Osteocyte (in vitro differentiated cells): Measurements from ENCODE around the gene KATNB1. TPM values are rescaled to one million over a fixed set of nuclear protein-coding genes. Genes with fewer than 3 reads are reported as not detected.

Experiments used
- DNase-seq: peaks from one replicate; pipeline ENCODE4 v3.0.0; 2021; ENCODE audit warnings: mixed read lengths; ENCODE audit not compliant: unreplicated experiment; ENCODE audit errors: extremely low spot score
- H3K27ac Mint-ChIP-seq: one replicate; pipeline ENCODE4 v1.8.0; 2021; ENCODE audit warnings: mild to moderate bottlenecking, mixed read lengths; ENCODE audit not compliant: unreplicated experiment
- H3K27me3 Mint-ChIP-seq: one replicate; pipeline ENCODE4 v1.8.0; 2021; ENCODE audit warnings: mixed read lengths; ENCODE audit not compliant: unreplicated experiment
- H3K36me3 Mint-ChIP-seq: one replicate; pipeline ENCODE4 v1.8.0; 2021; ENCODE audit warnings: mixed read lengths; ENCODE audit not compliant: unreplicated experiment
- H3K4me1 Mint-ChIP-seq: one replicate; pipeline ENCODE4 v1.8.0; 2021; ENCODE audit warnings: mixed read lengths; ENCODE audit not compliant: unreplicated experiment
- H3K4me3 Mint-ChIP-seq: one replicate; pipeline ENCODE4 v1.8.0; 2021; ENCODE audit warnings: mild to moderate bottlenecking, moderate library complexity, mixed read lengths; ENCODE audit not compliant: unreplicated experiment
- H3K9me3 Mint-ChIP-seq: one replicate; pipeline ENCODE4 v1.8.0; 2021; ENCODE audit warnings: mixed read lengths; ENCODE audit not compliant: unreplicated experiment
- total RNA-seq: library from RNA; stranded (reverse); gene quantifications from 2 replicates; pipeline ENCODE4 v1.2.1, GENCODE V29; 2021
- TF ChIP-seq, protein P1 (sequence below): fragments of 200-600 bp; sonication (generic); IDR thresholded peaks from 2 replicates; pipeline ENCODE4 v1.5.0; 2021; ENCODE audit warnings: antibody characterized with exemption, mild to moderate bottlenecking, moderate library complexity

The KATNB1 gene
- total RNA-seq, 1 donor from 2014 or later: 15.9 TPM

DNA sequence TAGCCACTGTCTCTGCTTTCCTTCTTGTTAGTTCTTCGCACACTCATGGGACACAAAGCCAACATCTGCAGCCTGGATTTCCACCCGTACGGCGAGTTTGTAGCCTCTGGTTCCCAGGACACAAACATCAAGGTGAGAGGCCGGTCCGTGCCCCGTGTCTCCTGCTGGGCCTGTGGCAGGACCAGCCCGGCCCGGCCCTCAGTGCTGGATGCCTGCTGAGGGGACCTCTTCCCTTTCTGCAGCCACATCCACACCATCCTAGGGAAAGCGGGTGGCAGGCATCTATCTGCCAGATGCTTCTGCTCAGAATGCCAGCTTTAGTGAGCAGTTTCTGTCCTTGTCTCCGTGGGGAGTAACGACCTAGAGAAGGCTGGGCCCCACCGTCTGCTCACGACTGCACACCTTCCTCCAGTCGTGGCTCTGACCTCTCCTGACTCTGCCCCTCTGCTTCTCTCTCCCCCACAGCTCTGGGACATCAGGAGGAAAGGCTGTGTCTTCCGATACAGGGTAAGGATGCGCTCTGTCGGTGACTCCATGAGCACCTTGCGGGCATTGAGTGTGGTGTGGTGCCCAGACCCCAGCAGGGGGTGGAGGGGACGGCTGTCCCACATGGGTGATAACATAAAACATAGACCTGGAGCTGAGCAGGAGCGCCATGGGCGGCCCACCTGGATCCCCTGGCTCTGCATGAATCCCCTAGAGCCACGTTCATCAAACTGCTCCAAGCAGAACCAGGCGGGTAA is 15.4 kb downstream of the KATNB1 start:
- Mint-ChIP-seq H3K36me3 (peaks cover 5% of the 10 kb centered on the region), H3K27ac (no peak overlapping the region), H3K27me3 (no peaks in the 10 kb centered on the region), H3K9me3 (no peaks in the 10 kb centered on the region), H3K4me3 (no peak overlapping the region), H3K4me1 (peaks cover 6% of the 10 kb centered on the region)
- DNase-seq: no peak
- TF ChIP-seq, protein P1, sequence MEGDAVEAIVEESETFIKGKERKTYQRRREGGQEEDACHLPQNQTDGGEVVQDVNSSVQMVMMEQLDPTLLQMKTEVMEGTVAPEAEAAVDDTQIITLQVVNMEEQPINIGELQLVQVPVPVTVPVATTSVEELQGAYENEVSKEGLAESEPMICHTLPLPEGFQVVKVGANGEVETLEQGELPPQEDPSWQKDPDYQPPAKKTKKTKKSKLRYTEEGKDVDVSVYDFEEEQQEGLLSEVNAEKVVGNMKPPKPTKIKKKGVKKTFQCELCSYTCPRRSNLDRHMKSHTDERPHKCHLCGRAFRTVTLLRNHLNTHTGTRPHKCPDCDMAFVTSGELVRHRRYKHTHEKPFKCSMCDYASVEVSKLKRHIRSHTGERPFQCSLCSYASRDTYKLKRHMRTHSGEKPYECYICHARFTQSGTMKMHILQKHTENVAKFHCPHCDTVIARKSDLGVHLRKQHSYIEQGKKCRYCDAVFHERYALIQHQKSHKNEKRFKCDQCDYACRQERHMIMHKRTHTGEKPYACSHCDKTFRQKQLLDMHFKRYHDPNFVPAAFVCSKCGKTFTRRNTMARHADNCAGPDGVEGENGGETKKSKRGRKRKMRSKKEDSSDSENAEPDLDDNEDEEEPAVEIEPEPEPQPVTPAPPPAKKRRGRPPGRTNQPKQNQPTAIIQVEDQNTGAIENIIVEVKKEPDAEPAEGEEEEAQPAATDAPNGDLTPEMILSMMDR: no peak

DNA sequence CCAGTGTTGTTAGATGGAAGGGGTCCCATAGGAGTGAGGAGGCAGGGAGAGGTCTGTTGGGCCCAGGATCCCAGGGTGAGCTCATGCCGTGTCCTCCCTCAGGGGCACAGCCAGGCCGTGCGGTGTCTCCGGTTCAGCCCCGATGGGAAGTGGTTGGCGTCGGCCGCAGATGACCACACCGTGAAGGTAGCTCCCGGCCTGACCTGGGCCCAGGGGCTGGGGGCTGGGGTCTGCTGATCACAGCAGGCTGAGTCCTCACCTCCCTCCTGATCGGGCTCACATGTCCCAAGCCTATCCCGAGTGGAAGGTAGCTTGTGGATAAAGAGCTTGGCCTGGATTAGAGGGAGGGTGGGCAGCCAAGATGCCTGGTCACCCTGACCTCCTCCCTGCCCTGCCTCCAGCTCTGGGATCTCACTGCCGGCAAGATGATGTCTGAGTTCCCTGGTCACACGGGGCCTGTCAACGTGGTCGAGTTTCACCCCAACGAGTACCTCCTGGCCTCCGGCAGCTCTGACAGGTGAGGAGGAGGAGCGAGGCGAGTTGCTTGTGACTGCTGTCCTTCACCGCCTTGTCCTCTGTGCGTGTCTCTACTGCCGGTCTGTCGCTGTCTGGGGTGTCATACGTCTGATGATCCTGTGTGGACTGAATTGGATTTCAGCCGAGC is 16.1 kb downstream of the KATNB1 start:
- Mint-ChIP-seq H3K4me3 (no peak overlapping the region), H3K27ac (no peak overlapping the region), H3K36me3 (peaks cover 7% of the 10 kb centered on the region), H3K4me1 (peaks cover 9% of the 10 kb centered on the region), H3K27me3 (no peaks in the 10 kb centered on the region), H3K9me3 (no peaks in the 10 kb centered on the region)
- no peak for DNase-seq
- TF ChIP-seq, protein P1: no peak

DNA sequence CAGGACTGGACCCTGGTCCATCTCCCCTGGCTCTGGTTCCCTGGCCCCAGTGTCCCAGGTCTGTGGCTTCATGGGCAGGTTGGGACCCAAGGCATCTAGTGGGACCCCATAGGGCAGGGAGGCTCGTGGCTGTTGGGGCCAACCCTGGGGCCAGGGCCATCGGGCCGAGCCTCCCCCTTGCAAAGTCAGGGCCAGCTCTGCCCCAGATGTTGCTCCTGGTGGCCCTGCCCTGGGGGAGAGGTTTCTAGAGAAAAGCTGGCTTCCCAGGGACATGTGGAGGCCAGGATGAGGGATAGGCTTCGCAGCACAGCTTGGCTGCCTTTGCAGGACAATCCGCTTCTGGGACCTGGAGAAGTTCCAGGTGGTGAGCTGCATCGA is 16.6 kb downstream of the KATNB1 start:
- Mint-ChIP-seq H3K36me3 (peaks cover 7% of the 10 kb centered on the region), H3K4me1 (peaks cover 11% of the 10 kb centered on the region), H3K9me3 (no peaks in the 10 kb centered on the region), H3K27me3 (no peaks in the 10 kb centered on the region), H3K27ac (no peak overlapping the region), H3K4me3 (no peak overlapping the region)
- TF ChIP-seq, protein P1: no peak
- no peak for DNase-seq

DNA sequence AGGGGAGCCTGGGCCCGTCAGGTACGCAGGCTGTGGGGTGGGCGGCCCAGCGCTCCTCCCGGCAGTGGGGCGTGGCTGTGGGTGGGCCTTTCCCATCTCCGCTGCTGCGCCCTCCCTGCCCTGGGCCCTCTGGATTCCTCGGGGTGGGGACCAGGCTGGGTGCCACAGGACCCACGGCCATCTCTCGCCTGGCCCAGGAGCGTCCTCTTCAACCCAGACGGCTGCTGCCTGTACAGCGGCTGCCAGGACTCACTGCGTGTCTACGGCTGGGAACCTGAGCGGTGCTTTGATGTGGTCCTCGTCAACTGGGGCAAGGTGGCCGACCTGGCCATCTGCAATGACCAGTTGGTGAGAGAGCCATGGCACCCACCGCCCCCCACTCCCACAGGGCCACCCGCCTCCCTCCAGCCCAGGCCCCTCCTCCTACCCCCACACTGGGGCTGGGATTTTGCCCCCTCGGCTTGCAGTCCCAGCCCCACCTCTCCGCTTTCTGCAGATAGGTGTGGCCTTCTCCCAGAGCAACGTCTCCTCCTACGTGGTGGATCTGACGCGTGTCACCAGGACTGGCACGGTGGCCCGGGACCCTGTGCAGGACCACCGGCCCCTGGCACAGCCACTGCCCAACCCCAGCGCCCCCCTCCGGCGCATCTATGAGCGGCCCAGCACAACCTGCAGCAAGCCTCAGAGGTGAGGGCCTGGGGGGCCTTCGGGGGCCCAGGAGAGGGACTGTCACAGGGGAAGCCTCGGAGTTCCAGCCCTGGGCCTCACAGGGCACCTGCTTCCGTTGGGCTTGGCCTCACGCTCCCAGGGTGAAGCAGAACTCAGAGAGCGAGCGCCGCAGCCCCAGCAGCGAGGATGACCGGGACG is 17.2 kb downstream of the KATNB1 start:
- H3K4me1 Mint-ChIP-seq: peaks cover 13% of the 10 kb centered on the region
- peaks cover 7% of the 10 kb centered on the region for H3K36me3 Mint-ChIP-seq
- H3K27me3 Mint-ChIP-seq: no peaks in the 10 kb centered on the region
- TF ChIP-seq, protein P1: no peak
- no peaks in the 10 kb centered on the region for H3K9me3 Mint-ChIP-seq
- H3K4me3 Mint-ChIP-seq: no peak overlapping the region
- no peak overlapping the region for H3K27ac Mint-ChIP-seq
- DNase-seq: no peak
